HG02970 (cell line): ENCODE data around the gene SULT2B1.

Experiments
- ATAC-seq: cut with Tn5 transposase; IDR thresholded peaks from one replicate; pipeline ENCODE4 v1.9.1; 2021; ENCODE audit warnings: mild to moderate bottlenecking, moderate library complexity, moderate number of reproducible peaks; ENCODE audit not compliant: unreplicated experiment, low FRiP score

Gene SULT2B1

DNA sequence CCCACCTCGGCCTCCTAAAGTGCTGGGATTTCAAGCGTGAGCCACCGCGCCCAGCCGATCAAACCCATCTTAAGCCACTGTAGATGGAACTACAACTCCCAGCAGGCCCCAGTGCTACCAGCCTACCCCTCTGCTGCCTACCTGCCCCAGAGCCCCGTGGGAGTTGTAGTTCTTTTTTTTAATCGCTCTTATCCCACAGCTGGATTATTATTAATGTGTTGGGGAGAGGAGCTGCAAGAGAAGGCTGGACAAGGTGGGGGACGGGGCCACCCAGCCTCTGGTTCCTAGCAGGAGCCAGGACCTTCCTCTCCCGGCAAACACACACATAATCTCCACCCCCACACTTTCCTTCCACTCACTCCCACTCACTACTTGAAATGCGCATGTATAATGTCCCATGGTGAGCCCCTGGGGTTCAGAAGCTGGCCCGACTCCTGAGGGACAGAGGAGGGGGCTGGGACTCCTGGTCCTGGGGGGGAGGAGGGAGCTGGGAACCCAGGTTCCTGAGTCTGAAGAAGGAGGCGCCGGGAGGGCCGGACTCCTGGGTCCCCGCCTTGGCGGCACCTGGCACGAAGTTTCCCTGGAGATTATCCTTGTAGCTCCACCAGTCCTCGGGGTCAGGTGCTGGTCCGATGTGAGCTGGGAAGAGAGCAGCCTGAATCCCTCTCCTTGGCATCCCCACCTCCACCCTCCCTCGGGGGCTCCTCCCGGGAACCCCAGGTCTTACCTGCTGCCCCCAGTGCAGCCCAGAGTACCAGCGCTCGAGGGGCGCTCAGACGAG, 93.1 kb downstream of the SULT2B1 start:
- ATAC-seq, result no peak

DNA sequence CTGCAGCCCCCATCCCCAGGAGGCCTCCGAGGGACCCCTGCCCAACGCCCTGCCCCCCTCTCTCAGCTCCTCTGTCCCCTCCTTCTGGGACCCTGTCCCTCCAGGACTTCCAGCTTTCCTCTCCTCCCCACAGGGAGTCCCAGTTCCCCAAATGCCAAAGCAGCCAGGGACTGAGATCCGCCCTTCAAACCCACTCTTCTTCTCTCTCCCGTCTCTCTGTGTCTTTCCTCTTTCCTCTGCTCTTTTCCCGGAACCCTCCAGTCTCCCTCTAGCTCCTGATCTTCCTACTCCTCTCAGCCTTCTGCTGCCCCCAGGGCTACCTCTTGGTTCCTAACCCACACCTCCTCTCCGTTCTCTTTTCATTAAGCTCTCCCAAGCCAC, 93.6 kb downstream of the SULT2B1 start:
- ATAC-seq, result no peak

DNA sequence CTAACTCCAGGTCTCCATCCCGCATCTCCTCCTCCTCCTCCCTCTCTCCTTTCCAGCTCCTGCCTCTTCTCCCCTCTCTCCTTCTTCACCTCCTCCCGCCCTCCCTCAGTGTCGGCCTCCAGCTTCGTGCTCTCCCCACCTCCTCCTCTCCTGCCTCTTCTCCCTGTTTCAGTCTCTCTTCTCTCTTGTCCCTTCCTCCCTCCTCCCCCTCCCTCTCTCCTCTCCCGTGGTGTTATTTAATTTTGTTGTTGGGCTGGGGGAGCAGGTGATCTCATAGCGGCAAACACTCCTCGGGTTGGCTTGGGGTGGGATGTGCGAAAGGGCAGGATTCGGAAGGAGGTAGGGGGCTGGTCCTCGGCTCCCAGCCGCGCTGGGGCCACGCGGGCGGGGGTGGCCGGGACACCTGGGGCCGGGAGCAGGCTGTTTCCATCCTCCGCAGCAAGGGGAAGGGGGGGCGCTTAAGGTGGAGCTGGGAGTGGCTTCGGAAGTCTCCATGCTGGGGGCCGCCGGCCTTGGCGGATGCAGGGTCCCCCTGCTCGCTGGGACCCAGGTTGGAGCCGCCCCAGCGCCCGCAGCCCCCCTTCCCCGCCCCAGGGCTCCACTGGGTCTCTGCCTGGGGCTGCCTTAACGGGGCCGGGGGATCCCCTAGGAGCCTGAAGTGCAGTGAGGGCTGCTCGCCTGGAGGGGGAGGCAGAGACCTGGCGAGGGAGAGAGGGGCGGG, 94.2 kb downstream of the SULT2B1 start, which contains the start of gene CA11:
TSS of gene CA11 (minus strand) at position 187 of the 721 bp plus-strand sequence. CDS start 555 bp downstream, outside the sequence.
- ATAC-seq, result peak; percentile 72

DNA sequence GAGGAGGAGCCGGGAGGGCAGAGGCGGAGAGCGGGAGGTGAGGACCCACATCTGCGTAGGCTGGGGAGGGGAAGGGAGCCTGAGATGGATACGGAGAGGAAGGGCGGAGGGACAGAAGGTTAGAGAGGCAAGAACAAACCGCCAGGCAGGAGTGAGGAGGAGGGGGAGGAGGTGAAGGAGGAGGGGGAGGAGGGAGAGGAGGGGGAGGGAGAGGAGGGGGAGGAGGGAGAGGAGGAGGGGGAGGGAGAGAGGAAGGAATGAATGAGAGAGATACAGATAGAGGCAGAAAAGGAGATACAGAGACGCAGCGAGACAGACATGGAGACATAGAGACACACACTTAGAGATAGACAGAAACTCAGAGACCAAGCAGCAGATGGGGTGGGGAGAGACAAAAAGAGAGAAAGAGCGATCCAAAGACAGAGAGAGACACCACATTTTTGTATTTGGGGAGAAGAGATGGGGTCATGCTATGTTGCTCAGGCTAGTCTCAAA, 94.8 kb downstream of the SULT2B1 start:
- no peak for ATAC-seq

DNA sequence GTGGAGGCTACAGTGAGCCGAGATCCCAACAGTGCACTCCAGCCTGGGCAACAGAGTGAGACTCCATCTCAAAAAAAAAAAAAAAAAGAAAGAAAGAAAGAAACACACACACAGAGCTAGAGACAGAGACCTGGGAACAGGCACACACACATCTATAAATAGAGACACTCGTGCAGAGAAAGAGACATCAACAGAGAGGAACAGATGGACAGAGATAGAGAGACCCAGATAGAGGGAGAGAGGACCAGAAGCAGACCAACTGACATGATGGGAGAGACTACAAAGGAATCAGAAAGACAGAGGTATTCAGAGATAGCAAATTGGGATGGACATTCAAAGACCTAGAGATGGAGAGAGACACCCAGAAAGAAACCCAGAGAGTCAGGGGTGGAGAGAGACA, 96.2 kb downstream of the SULT2B1 start:
- ATAC-seq, result no peak
